Uterus (tissue), 2 donors: Measurements from ENCODE around the gene SCUBE3.

Experiments used
- CTCF ChIP-seq, 4 experiments: fragments of 200-600 bp in 2 of 4; fragments of 450-650 bp in 2 of 4; sonication (generic) in 2 of 4; IDR thresholded peaks; one replicate each; pipeline ENCODE4 v1.5.1; 2016 to 2019; ENCODE audit warnings: antibody characterized with exemption in 4 of 4, mild to moderate bottlenecking in 2 of 4, moderate library complexity in 1 of 4
- POLR2A ChIP-seq, 2 donors: fragments of 450-650 bp; IDR thresholded peaks; one replicate each; pipeline ENCODE4 v1.6.1; 2016; ENCODE audit warnings: antibody characterized with exemption in 2 of 2, mild to moderate bottlenecking in 1 of 2, moderate library complexity in 1 of 2

GRCh38 chr6:35219683-35220326 lies 6.0 kb downstream of the SCUBE3 start:
- TF ChIP-seq CTCF (IDR thresholded peaks at IDR 0.05) = no peak
- no peak for TF ChIP-seq POLR2A (IDR thresholded peaks at IDR 0.05)
